ELF-1 (cell line): ENCODE measurements around the gene BTBD3.

ENCODE experiments used
- DNase-seq: peaks from one replicate; pipeline ENCODE4 v3.0.0-alpha.2; 2016; ENCODE audit warnings: low read depth, low spot score

The BTBD3 gene

GRCh38 chr20:11965602-11966001 is 47.9 kb downstream of the BTBD3 start:
- DNase-seq = no peak

GRCh38 chr20:11966186-11966585 is 48.5 kb downstream of the BTBD3 start:
- no peak for DNase-seq

- no peak for DNase-seq
Measured at GRCh38 chr20:11970243-11970836, 52.6 kb downstream of the BTBD3 start.

- no peak for DNase-seq
Measured at GRCh38 chr20:11972478-11972877, 54.8 kb downstream of the BTBD3 start.
